Activated naive CD8-positive, alpha-beta T cell treated with anti-CD3 and anti-CD28 coated beads, Interleukin-2, amount 10 ng/mL, durations not matched to agents 7 days and 5 days (primary cell): ENCODE measurements around the gene NPSR1. TPM values are rescaled to one million over a fixed set of nuclear protein-coding genes. Genes with fewer than 3 reads are reported as not detected.

ENCODE experiments used
- ATAC-seq: fragments of 150-1000 bp; cut with Tn5 transposase; one replicate; pipeline ENCODE4 v1.10.0; 2021; ENCODE audit warnings: low read depth, moderate library complexity
- POLR2A ChIA-PET: fragments of 350-600 bp; sonication (Branson Sonifier 250); formaldehyde crosslinking; loops from one replicate; lab custom pipeline; 2021; ENCODE audit warnings: antibody characterized with exemption; lab: Charles Lee
- DNase-seq: peaks from one replicate; pipeline ENCODE4 v3.0.0; 2021
- H3K27ac Mint-ChIP-seq: one replicate; pipeline ENCODE4 v1.8.0; 2022; ENCODE audit warnings: mild to moderate bottlenecking, mixed read lengths
- H3K27me3 Mint-ChIP-seq: one replicate; pipeline ENCODE4 v1.8.0; 2022; ENCODE audit warnings: mild to moderate bottlenecking, moderate library complexity, mixed read lengths
- H3K36me3 Mint-ChIP-seq: one replicate; pipeline ENCODE4 v1.8.0; 2021; ENCODE audit warnings: mild to moderate bottlenecking, mixed read lengths
- H3K4me1 Mint-ChIP-seq: one replicate; pipeline ENCODE4 v1.8.0; 2021; ENCODE audit warnings: mixed read lengths
- H3K4me3 Mint-ChIP-seq: one replicate; pipeline ENCODE4 v1.8.0; 2022; ENCODE audit warnings: mild to moderate bottlenecking, moderate library complexity, mixed read lengths
- H3K9me3 Mint-ChIP-seq: one replicate; pipeline ENCODE4 v1.8.0; 2021; ENCODE audit warnings: mixed read lengths
- total RNA-seq, 2 experiments: library from RNA; stranded (reverse); gene quantifications; one replicate each; pipeline ENCODE4 v1.2.3, GENCODE V29; 2021

The NPSR1 gene
- total RNA-seq, 2 experiments from 2014 or later = not detected

GRCh38 chr7:34895202-34895601 lies 237.2 kb downstream of the NPSR1 start:
- H3K27ac Mint-ChIP-seq = no peak overlapping the region
- H3K4me1 Mint-ChIP-seq = no peaks in the 10 kb centered on the region
- peaks cover 10% of the 10 kb centered on the region for H3K9me3 Mint-ChIP-seq
- no peaks in the 10 kb centered on the region for H3K36me3 Mint-ChIP-seq
- POLR2A ChIA-PET = no interaction called here
- H3K4me3 Mint-ChIP-seq = no peak overlapping the region
- no peaks in the 10 kb centered on the region for H3K27me3 Mint-ChIP-seq
- DNase-seq (no peak), ATAC-seq (no peak)
